Astrocyte (in vitro differentiated cells and primary cell): Measurements from ENCODE around the gene SH3BP5.

Experiments
- CTCF ChIP-seq: IDR thresholded peaks from 2 replicates; pipeline ENCODE4 v1.5.1; 2011; ENCODE audit warnings: low read depth, mild to moderate bottlenecking, inconsistent platforms, low read length, moderate library complexity; ENCODE audit not compliant: insufficient read depth
- EZH2 ChIP-seq: IDR thresholded peaks from 2 replicates; pipeline ENCODE4 v1.6.1; 2012; ENCODE audit warnings: mild to moderate bottlenecking, low read length, inconsistent platforms; ENCODE audit not compliant: insufficient read depth

GRCh38 chr3:15291589-15292541 lies 40.5 kb downstream of the SH3BP5 start:
- TF ChIP-seq CTCF (no peak), EZH2 (no peak)
